ENCODE measurements around the gene LRMDA. TPM values are rescaled to one million over a fixed set of nuclear protein-coding genes. Genes with fewer than 3 reads are reported as not detected.

The LRMDA gene
- total RNA-seq, 1 experiment from 2014 or later = 1.2 TPM

DNA sequence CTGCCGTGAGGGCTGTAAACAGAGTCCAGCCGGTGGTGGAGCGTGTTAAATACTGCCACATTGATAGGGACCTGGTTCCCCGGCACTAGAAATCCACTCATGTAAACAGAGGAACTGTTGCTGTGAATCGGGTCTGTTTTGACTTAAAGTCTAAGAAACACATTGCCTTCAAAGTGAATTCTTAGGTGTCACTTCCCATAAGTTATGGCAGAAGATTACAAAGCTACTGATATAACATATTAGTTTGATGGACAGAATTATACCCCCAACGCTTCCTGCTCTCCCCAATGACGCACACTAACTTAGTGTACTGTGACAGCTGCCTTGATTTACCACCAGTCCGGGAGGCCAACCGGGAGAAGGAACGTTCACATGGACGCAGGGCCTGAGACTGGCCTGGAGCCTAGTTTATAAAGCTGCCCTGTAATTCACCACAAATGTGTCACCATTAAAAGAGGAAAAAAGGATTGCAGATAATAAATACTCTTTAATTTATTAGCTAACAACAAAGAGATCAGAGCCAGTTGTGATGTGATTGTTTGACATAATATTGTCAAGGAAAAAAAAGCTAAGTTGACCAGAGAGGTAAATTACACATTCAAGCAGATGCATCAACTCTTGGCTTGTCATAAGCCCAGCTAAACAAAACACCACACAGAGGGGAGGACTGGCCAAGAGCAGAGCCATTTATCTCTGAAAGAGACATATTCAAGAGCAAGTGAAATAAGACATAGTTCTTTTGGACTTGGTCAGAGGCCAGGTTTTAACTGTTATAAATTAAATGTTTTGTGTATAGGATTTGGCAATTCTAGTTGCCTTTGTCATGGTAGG lies 820.6 kb downstream of the LRMDA start:
- Histone ChIP-seq H2AFZ (ENCODE audit: low read length) (no peak overlapping the region), H3K9ac (ENCODE audit: low read length) (no peak overlapping the region), H3K4me2 (ENCODE audit: low read length) (no peak overlapping the region), H3K4me1 (ENCODE audit: insufficient read depth, low read length) (no peaks in the 10 kb centered on the region), H3K27me3 (ENCODE audit: low read length) (peaks cover 59% of the 10 kb centered on the region), H3F3A (ENCODE audit: low read length, unreplicated experiment) (no peaks in the 10 kb centered on the region), H3K9me3 (ENCODE audit: low read length) (no peaks in the 10 kb centered on the region), H3K9me2 (replicated peaks; ENCODE audit: low read length) (no peaks in the 10 kb centered on the region), H3K36me3 (ENCODE audit: low read depth, low read length) (no peaks in the 10 kb centered on the region), H3K4me3 (ENCODE audit: low read length) (no peak overlapping the region), H4K20me1 (ENCODE audit: low read length) (no peaks in the 10 kb centered on the region), H3K79me2 (ENCODE audit: low read length) (no peaks in the 10 kb centered on the region), H3K27ac (ENCODE audit: low read length) (no peak overlapping the region)
- ChIA-PET POLR2A (ENCODE audit: unreplicated experiment) (no interaction called here), CTCF (no interaction called here)
- TF ChIP-seq EZH2 (IDR thresholded peaks at IDR 0.05; ENCODE audit: low read length, unreplicated experiment) (no peak), EZH2phosphoT487 (IDR thresholded peaks at IDR 0.05; ENCODE audit: borderline replicate concordance, low read length) (no peak)
- TF ChIP-seq, protein P1, sequence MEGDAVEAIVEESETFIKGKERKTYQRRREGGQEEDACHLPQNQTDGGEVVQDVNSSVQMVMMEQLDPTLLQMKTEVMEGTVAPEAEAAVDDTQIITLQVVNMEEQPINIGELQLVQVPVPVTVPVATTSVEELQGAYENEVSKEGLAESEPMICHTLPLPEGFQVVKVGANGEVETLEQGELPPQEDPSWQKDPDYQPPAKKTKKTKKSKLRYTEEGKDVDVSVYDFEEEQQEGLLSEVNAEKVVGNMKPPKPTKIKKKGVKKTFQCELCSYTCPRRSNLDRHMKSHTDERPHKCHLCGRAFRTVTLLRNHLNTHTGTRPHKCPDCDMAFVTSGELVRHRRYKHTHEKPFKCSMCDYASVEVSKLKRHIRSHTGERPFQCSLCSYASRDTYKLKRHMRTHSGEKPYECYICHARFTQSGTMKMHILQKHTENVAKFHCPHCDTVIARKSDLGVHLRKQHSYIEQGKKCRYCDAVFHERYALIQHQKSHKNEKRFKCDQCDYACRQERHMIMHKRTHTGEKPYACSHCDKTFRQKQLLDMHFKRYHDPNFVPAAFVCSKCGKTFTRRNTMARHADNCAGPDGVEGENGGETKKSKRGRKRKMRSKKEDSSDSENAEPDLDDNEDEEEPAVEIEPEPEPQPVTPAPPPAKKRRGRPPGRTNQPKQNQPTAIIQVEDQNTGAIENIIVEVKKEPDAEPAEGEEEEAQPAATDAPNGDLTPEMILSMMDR (conservative IDR thresholded peaks at IDR 0.05; ENCODE audit: low read depth, low read length) = no peak
- DNase-seq = no peak
- intact Hi-C loops (cut with micrococcal nuclease) = no loop called here
- BruUV-seq (replicated peaks) = no TSS peak
- no peak for ATAC-seq

DNA sequence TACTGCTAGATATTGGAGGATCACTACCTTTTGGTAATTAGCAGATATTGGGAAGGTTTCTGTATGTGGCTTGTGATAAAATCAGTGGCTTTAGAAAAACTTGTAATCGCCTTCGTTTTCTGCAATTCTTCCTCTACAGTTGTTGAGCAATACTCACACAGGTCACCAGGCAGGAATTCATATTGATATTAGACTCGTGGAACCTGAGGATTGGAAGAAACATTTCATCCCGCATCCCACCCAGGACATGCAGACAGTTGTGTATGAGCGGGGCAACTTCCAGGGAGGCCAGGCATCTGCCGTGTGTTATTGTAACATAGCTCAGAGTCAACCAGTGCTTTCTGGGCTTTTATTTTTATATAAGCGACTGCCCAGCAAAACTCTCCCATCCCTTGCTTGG lies 821.3 kb downstream of the LRMDA start:
- no peak overlapping the region for H3K27ac ChIP-seq (ENCODE audit: low read length)
- intact Hi-C loops (cut with micrococcal nuclease) = no loop called here

More for the DNA sequence above, 821.3 kb downstream of the LRMDA start:
- Histone ChIP-seq H4K20me1 (ENCODE audit: low read length) (no peaks in the 10 kb centered on the region), H3K9me3 (ENCODE audit: low read length) (no peaks in the 10 kb centered on the region), H3K4me1 (ENCODE audit: insufficient read depth, low read length) (no peaks in the 10 kb centered on the region), H3K79me2 (ENCODE audit: low read length) (no peaks in the 10 kb centered on the region), H3K9ac (ENCODE audit: low read length) (no peak overlapping the region), H3K36me3 (ENCODE audit: low read depth, low read length) (no peaks in the 10 kb centered on the region), H2AFZ (ENCODE audit: low read length) (no peak overlapping the region), H3K9me2 (replicated peaks; ENCODE audit: low read length) (no peaks in the 10 kb centered on the region), H3K4me2 (ENCODE audit: low read length) (no peak overlapping the region), H3F3A (ENCODE audit: low read length, unreplicated experiment) (no peaks in the 10 kb centered on the region), H3K4me3 (ENCODE audit: low read length) (no peak overlapping the region), H3K27me3 (ENCODE audit: low read length) (peaks cover 52% of the 10 kb centered on the region)
- no peak for DNase-seq
- ChIA-PET POLR2A (ENCODE audit: unreplicated experiment) (interaction anchor here (0.5 kb wide), 1 partner anchor 180 kb away, joined by 5 read pairs; no protein-coding TSS in a partner anchor), CTCF (no interaction called here)
- TF ChIP-seq, protein P1 (conservative IDR thresholded peaks at IDR 0.05; ENCODE audit: low read depth, low read length) = no peak
- TF ChIP-seq EZH2phosphoT487 (IDR thresholded peaks at IDR 0.05; ENCODE audit: borderline replicate concordance, low read length) (no peak), EZH2 (IDR thresholded peaks at IDR 0.05; ENCODE audit: low read length, unreplicated experiment) (no peak)
- ATAC-seq = no peak
- BruUV-seq (replicated peaks) = no TSS peak
